ENCODE results near the gene EYA3. TPM values are rescaled to one million over a fixed set of nuclear protein-coding genes. Genes with fewer than 3 reads are reported as not detected.
A peak's percentile ranks its signal among the peaks of the same experiment; 100 is the strongest.

Gene EYA3
- total RNA-seq, 1 donor = 21.9 TPM

DNA sequence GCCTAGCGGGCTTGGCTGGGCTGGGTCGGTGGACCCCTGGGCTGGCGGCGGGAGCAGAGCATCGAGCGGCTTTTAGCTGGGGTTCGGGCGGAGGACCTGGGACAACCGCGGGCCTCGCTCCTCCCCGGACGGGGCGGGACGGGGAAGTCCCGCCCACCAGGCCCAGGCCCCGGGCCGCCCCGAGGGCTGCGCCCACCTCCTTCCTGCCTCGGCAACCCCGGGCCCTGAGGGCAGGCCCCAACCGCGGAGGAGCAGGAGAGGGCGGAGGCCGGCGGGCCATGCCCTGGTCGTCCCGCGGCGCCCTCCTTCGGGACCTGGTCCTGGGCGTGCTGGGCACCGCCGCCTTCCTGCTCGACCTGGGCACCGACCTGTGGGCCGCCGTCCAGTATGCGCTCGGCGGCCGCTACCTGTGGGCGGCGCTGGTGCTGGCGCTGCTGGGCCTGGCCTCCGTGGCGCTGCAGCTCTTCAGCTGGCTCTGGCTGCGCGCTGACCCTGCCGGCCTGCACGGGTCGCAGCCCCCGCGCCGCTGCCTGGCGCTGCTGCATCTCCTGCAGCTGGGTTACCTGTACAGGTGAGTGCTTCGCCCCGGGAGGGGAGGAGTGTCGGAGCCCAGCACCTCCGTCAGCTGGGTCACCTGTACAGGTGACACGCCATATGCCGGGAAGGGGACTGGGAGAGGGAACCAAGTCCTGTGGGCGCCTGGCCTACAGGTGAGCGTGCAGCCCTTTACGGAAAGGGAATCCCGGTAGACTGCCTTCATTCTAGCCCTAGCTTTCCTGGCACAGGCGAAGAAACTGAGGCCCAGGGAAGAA is 128.4 kb downstream of the EYA3 start, which contains the start of gene XKR8:
TSS of gene XKR8 (plus strand) at position 182 of the 812 bp plus-strand sequence. CDS start at position 279, 97 bp downstream.
- H3K4me3 ChIP-seq (ENCODE audit: low read depth, low read length) = peak within 1 kb of the TSS; percentile 78
- peak; percentile 59 for DNase-seq (ENCODE audit: low read depth)
- TF ChIP-seq, protein P1, sequence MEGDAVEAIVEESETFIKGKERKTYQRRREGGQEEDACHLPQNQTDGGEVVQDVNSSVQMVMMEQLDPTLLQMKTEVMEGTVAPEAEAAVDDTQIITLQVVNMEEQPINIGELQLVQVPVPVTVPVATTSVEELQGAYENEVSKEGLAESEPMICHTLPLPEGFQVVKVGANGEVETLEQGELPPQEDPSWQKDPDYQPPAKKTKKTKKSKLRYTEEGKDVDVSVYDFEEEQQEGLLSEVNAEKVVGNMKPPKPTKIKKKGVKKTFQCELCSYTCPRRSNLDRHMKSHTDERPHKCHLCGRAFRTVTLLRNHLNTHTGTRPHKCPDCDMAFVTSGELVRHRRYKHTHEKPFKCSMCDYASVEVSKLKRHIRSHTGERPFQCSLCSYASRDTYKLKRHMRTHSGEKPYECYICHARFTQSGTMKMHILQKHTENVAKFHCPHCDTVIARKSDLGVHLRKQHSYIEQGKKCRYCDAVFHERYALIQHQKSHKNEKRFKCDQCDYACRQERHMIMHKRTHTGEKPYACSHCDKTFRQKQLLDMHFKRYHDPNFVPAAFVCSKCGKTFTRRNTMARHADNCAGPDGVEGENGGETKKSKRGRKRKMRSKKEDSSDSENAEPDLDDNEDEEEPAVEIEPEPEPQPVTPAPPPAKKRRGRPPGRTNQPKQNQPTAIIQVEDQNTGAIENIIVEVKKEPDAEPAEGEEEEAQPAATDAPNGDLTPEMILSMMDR (IDR thresholded peaks at IDR 0.05; ENCODE audit: insufficient read depth, low read length) = peak; percentile 26

DNA sequence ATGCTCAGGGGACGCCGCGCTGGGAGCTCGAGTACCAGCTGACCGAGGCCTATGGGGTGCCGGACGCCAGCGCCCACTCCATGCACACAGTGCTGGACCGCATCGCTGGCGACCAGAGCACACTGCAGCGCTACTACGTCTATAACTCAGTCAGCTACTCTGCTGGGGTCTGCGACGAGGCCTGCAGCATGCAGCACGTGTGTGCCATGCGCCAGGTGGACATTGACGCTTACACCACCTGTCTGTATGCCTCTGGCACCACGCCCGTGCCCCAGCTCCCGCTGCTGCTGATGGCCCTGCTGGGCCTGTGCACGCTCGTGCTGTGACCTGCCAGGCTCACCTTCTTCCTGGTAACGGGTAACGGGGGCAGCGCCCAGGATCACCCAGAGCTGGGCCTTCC is 129.9 kb downstream of the EYA3 start:
- TF ChIP-seq, protein P1 (IDR thresholded peaks at IDR 0.05; ENCODE audit: insufficient read depth, low read length) = no peak
- no peak overlapping the region for H3K4me3 ChIP-seq (ENCODE audit: low read depth, low read length)
- no peak for DNase-seq (ENCODE audit: low read depth)

DNA sequence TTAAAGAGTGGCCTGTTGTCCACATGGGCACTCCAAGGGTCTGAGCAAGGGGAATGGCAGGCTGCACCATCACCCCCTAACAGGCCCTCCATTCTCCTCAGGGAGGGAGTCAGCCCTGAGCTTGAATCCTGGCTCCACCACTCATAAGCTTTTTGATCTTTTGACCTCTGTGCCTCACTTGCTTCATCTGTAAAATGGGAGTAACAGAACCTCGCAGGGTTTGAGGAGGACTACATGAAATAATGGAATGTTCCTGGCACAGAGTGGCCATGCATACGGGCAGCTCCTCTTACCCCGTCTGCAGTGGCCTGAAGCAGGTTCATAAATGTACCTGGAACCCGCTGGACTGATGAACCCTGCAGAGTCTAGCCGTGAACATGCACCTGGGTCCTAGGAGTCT is 130.8 kb downstream of the EYA3 start:
- no peak overlapping the region for H3K4me3 ChIP-seq (ENCODE audit: low read depth, low read length)
- DNase-seq (ENCODE audit: low read depth) = no peak
- TF ChIP-seq, protein P1 (IDR thresholded peaks at IDR 0.05; ENCODE audit: insufficient read depth, low read length) = no peak

DNA sequence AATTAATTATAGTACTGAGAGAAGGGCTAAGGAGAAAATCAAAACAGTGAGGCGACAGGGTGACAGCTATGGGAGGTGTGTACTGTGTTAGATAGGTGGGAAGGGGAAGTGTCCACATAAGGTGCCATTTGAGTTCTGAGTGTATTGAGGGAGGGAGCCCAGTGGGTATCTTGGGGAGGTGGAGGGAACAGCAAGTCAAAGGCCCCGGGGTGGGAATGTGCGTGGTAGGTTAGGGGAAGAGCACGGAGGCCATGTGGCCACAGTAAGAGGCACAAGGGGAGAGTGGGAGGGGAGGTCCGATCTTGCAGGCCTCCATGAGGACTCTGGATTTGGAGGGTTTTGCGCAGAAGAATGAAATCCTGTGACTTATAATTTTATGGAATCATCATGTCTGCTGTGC is 131.6 kb downstream of the EYA3 start:
- no peak overlapping the region for H3K4me3 ChIP-seq (ENCODE audit: low read depth, low read length)
- TF ChIP-seq, protein P1 (IDR thresholded peaks at IDR 0.05; ENCODE audit: insufficient read depth, low read length) = no peak
- DNase-seq (ENCODE audit: low read depth) = no peak

DNA sequence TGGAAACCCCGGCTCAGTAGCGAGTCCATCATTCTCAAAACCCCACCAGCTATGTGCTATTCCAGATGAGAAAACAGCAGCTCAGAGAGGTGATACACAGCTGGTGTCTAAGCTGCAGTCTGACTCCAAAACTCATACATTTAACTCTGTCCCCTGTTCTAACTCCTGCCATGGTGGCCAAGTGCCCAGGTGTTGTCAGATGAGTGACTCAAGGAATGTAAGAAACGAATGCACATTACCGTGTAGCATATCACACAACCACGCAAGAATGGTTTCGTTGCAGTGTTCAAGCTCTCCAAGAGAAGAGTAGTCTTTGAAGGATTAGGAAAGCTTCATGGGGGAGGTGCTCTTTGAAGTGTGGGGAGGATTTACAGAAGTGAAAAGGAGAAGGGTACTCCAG is 133.3 kb downstream of the EYA3 start:
- no peak overlapping the region for H3K4me3 ChIP-seq (ENCODE audit: low read depth, low read length)
- DNase-seq (ENCODE audit: low read depth) = no peak
- TF ChIP-seq, protein P1 (IDR thresholded peaks at IDR 0.05; ENCODE audit: insufficient read depth, low read length) = no peak

DNA sequence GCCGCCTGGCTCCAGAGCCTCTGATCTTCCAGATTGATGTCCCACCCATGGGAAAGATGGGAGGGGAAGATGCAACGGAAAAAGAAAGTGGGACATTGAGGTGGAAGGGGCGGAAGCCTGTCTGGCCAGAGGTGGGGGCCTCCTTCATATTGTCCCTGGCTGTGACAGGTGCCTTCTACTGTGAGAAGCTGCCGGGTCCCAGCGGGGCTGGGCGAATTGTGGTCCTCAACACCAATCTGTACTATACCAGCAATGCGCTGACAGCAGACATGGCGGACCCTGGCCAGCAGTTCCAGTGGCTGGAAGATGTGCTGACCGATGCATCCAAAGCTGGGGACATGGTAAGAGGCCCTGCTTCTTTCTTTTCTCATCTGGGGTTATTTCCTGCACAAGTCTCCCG is 134.2 kb downstream of the EYA3 start:
- no peak for DNase-seq (ENCODE audit: low read depth)
- TF ChIP-seq, protein P1 (IDR thresholded peaks at IDR 0.05; ENCODE audit: insufficient read depth, low read length) = no peak
- H3K4me3 ChIP-seq (ENCODE audit: low read depth, low read length) = no peak overlapping the region

All from fibroblast of the aortic adventitia (primary cell).